GM23248 (cell line): ENCODE measurements around the gene FAM43A. TPM values are rescaled to one million over a fixed set of nuclear protein-coding genes. Genes with fewer than 3 reads are reported as not detected.

ENCODE experiments used
- DNase-seq: peaks from one replicate; pipeline ENCODE4 v3.0.0-alpha.2; 2015
- H2AFZ ChIP-seq: fragments of 200-600 bp; sonication (generic); 2 replicates; pipeline ENCODE4 v1.6.1; 2016; ENCODE audit warnings: antibody characterized with exemption
- H3F3A ChIP-seq: fragments of 200-600 bp; sonication (generic); 2 replicates; pipeline ENCODE4 v1.6.1; 2016; ENCODE audit warnings: mild to moderate bottlenecking, antibody characterized with exemption, mixed run types; ENCODE audit not compliant: insufficient read depth
- H3K27ac ChIP-seq: fragments of 200-600 bp; sonication (generic); 2 replicates; pipeline ENCODE4 v1.5.1; 2016; ENCODE audit warnings: mild to moderate bottlenecking
- H3K27me3 ChIP-seq: fragments of 200-600 bp; sonication (generic); replicated peaks from 2 replicates; pipeline ENCODE4 v1.6.1; 2016; ENCODE audit warnings: mild to moderate bottlenecking; ENCODE audit not compliant: insufficient read depth
- H3K36me3 ChIP-seq: fragments of 200-600 bp; sonication (generic); 2 replicates; pipeline ENCODE4 v1.6.1; 2016; ENCODE audit warnings: low read depth, mild to moderate bottlenecking
- H3K4me1 ChIP-seq: fragments of 200-600 bp; sonication (generic); 2 replicates; pipeline ENCODE4 v1.6.1; 2016; ENCODE audit warnings: mild to moderate bottlenecking; ENCODE audit not compliant: insufficient read depth
- H3K4me2 ChIP-seq: fragments of 200-600 bp; sonication (generic); one replicate; pipeline ENCODE4 v1.6.1; 2016; ENCODE audit warnings: mild to moderate bottlenecking; ENCODE audit not compliant: unreplicated experiment
- H3K4me3 ChIP-seq: fragments of 200-600 bp; sonication (generic); 2 replicates; pipeline ENCODE4 v1.5.1; 2016; ENCODE audit warnings: mild to moderate bottlenecking
- H3K79me2 ChIP-seq: fragments of 200-600 bp; sonication (generic); 2 replicates; pipeline ENCODE4 v1.6.1; 2016; ENCODE audit warnings: mild to moderate bottlenecking; ENCODE audit not compliant: insufficient read depth
- H3K9ac ChIP-seq: fragments of 200-600 bp; sonication (generic); 2 replicates; pipeline ENCODE4 v1.6.1; 2016; ENCODE audit warnings: mild to moderate bottlenecking
- H3K9me2 ChIP-seq: fragments of 200-600 bp; sonication (generic); 2 replicates; pipeline ENCODE4 v1.6.1; 2016; ENCODE audit warnings: mixed run types, mild to moderate bottlenecking, moderate library complexity; ENCODE audit not compliant: insufficient read depth
- H3K9me3 ChIP-seq: fragments of 200-600 bp; sonication (generic); one replicate; pipeline ENCODE4 v1.6.1; 2017; ENCODE audit warnings: low read depth
- H4K20me1 ChIP-seq: fragments of 200-600 bp; sonication (generic); 2 replicates; pipeline ENCODE4 v1.6.0; 2016; ENCODE audit not compliant: insufficient read depth
- EZH2 ChIP-seq: fragments of 200-600 bp; sonication (generic); IDR thresholded peaks from 2 replicates; pipeline ENCODE4 v1.6.1; 2018; ENCODE audit warnings: antibody characterized with exemption, mild to moderate bottlenecking; ENCODE audit not compliant: insufficient read depth, poor library complexity, severe bottlenecking
- EZH2phosphoT487 ChIP-seq: fragments of 200-600 bp; sonication (generic); IDR thresholded peaks from 2 replicates; pipeline ENCODE4 v1.6.1; 2018; ENCODE audit warnings: antibody characterized with exemption, moderate library complexity, mild to moderate bottlenecking, low read depth; ENCODE audit not compliant: insufficient read depth
- WGBS, 2 experiments: methylation state at CpG; one replicate each; pipeline ENCODE4 v1.1.6; 2015 to 2017; ENCODE audit warnings: low lambda C conversion rate in 2 of 2, low coverage in 1 of 2; ENCODE audit errors: missing lambda C conversion rate in 2 of 2; 5-methylcytosine and 5-hydroxymethylcytosine counted together
- in situ Hi-C: fragments of 300-500 bp; cut with MboI; formaldehyde crosslinking; loops from 2 replicates; pipeline ENCODE4 v1.15.0; 2020
- polyA plus RNA-seq: library from polyadenylated mRNA; unstranded; fragments of >200 nt; fragmentation: Nextera tagmentation; extraction: Ambion mirVana; gene quantifications from 2 replicates; pipeline ENCODE4 v1.2.1, GENCODE V29; 2016
- total RNA-seq: library from RNA; depleted of rRNA; stranded (reverse); fragments of >200 nt; shearing (Covaris generic); gene quantifications from 2 replicates; pipeline ENCODE4 v1.2.3, GENCODE V29; 2014

FAM43A gene
- total and polyA plus RNA-seq, 2 experiments from 2014 or later, result 8.0 to 23.0 TPM

DNA sequence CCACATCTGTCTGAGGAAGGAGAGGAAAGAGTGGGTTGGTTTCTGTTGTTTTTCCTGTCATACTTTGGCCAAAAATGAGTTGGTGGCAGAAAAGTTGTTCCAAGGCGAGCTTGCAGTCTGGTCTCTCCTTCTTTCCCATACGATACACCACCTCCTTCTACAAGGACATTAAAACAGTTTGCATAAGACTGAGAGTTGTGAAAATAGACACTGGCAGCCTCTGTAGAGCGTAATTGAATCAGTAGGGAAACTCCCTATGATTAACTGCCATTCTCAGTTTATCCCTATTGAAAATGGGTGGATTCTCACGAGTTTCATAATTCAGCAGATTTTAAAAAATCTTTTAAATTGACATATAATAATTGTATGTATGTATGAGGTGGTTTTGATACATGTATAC is 10.0 kb upstream of the FAM43A start:
- Histone ChIP-seq H3K4me3 (peak overlapping the region; percentile 56), H3K27me3 (no peaks in the 10 kb centered on the region), H3K9me2 (no peaks in the 10 kb centered on the region), H3K4me1 (peaks cover 20% of the 10 kb centered on the region), H3K79me2 (peaks cover 14% of the 10 kb centered on the region), H4K20me1 (no peaks in the 10 kb centered on the region), H3F3A (peaks cover 25% of the 10 kb centered on the region), H3K27ac (peak overlapping the region; percentile 57), H3K36me3 (no peaks in the 10 kb centered on the region), H3K9ac (peak overlapping the region; percentile 58), H2AFZ (peak overlapping the region; percentile 88), H3K9me3 (no peaks in the 10 kb centered on the region), H3K4me2 (peak overlapping the region; percentile 53)
- 34% methylated on average over 4 of the region's 4 CpGs for WGBS, 2 experiments
- in situ Hi-C loops, result no loop called here
- TF ChIP-seq EZH2phosphoT487 (no peak), EZH2 (no peak)
- peak; percentile 38 for DNase-seq

DNA sequence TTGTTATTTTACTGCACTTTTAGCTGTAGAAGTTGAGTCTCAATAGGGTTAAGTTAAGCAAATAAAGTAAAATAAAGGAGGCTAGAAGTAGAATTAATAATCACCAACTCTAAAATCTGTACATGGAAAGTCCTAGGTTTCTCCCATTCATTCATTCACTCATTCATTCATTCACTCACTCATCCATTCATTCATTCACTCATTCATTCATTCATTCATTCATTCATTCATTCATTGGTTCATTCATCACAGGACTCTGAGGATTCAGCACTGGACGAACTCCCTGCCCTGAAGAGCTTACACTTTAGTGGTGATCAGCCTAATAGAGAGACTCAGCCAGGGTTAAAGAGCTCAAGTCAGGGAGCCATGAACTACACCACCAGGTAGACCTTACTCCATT is 9.2 kb upstream of the FAM43A start:
- peaks cover 6% of the 10 kb centered on the region for H3K79me2 ChIP-seq

DNA sequence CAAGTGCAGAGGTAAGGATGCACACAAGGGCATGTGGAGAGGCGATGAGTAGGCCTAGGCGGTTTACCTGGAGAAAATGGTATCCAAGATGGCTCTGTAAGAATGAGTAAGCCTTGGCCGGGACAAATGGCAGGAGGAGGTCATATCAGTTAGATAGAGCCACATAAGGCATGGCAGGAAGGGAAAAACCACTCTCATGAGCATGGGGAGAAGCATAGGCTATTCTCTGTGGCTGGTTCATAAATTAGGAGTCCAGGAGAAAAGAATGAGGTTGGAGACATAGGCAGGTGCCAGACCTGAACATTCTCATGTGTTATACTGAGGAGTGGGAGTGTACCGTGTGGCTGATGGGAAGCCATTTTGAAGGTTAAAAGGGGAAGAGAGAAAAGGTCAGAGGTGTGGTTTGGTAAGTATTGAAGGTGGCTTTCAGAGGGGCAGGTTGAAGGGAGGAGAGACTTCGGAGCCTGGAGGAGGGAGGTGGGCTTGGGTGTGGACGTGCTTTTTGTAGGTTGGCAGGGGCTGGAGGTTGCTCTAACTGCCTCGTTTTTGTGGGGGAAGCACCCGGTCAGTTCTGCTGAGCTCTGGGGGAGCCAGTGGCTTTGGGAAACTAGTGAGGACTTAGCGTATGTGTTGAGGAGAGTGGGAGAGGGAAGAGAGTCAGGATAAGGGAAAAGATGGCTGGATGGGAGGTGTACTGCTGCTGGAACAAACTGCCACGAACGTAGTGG is 4.6 kb upstream of the FAM43A start:
- WGBS, 2 experiments, result 73% methylated on average over 11 of the region's 11 CpGs
- no peaks in the 10 kb centered on the region for H3K9me3 ChIP-seq
- no peaks in the 10 kb centered on the region for H3K9me2 ChIP-seq
- H3K27me3 ChIP-seq, result no peaks in the 10 kb centered on the region
- H3K79me2 ChIP-seq, result no peaks in the 10 kb centered on the region
- H3K4me2 ChIP-seq, result no peak overlapping the region
- no peak overlapping the region for H3K4me3 ChIP-seq
- H4K20me1 ChIP-seq, result no peaks in the 10 kb centered on the region
- DNase-seq, result no peak
- H3K9ac ChIP-seq, result no peak overlapping the region
- TF ChIP-seq EZH2 (no peak), EZH2phosphoT487 (no peak)
- in situ Hi-C loops, result loop anchor here (10.0 kb wide), 1 partner anchor 424 kb away; no protein-coding TSS in a partner anchor
- H2AFZ ChIP-seq, result no peak overlapping the region
- H3F3A ChIP-seq, result peaks cover 3% of the 10 kb centered on the region; the same call in 1 of the 2 replicates
- H3K27ac ChIP-seq, result no peak overlapping the region
- H3K36me3 ChIP-seq, result no peaks in the 10 kb centered on the region
- H3K4me1 ChIP-seq, result peaks cover 12% of the 10 kb centered on the region

More for the DNA sequence above, 9.2 kb upstream of the FAM43A start:
- Histone ChIP-seq H3K9me2 (no peaks in the 10 kb centered on the region), H3F3A (peaks cover 25% of the 10 kb centered on the region), H2AFZ (no peak overlapping the region), H3K9me3 (no peaks in the 10 kb centered on the region), H3K36me3 (no peaks in the 10 kb centered on the region), H3K9ac (no peak overlapping the region), H3K4me1 (peaks cover 13% of the 10 kb centered on the region), H4K20me1 (no peaks in the 10 kb centered on the region), H3K4me2 (no peak overlapping the region), H3K27ac (no peak overlapping the region), H3K4me3 (no peak overlapping the region), H3K27me3 (no peaks in the 10 kb centered on the region)
- no peak for DNase-seq
- 43 to 44% methylated on average over 1 of the region's 1 CpG for WGBS, 2 experiments
- no peak for TF ChIP-seq EZH2
- TF ChIP-seq EZH2phosphoT487, result no peak
- in situ Hi-C loops, result no loop called here

DNA sequence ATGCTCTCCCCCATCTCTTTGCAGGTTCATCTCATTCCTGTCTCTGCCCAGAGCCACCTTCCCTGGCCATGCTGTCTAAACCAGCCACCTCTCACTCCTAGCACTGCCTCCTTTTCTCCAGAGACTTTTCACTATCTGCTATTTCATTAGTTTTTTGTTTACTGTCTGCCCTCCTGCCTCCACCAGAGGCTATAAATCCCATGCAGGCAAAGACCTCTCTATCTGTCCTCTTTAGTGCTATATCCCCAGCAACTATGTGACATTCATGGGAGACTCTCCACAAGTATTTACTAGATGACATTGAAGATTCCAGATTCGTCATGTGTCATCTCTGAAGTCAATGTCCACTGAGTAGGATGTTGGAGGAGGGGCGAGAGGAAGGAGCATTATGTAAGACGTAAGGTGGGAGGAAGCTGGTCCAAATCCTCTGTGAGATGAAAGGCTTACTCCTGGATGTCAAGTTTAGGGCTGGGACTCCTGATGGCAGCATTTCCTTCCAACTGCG is 3.4 kb upstream of the FAM43A start:
- Histone ChIP-seq H3K27me3 (no peaks in the 10 kb centered on the region), H3K4me3 (0 out of 2 replicates have a peak overlapping the region, but pooled peaks have one; percentile 6), H2AFZ (peak overlapping the region; percentile 71), H3K4me1 (peaks cover 12% of the 10 kb centered on the region), H3K79me2 (no peaks in the 10 kb centered on the region), H3K9me3 (no peaks in the 10 kb centered on the region), H3K27ac (no peak overlapping the region), H3K4me2 (peak overlapping the region; percentile 36), H3K9ac (0 out of 2 replicates have a peak overlapping the region, but pooled peaks have one; percentile 8), H3K36me3 (no peaks in the 10 kb centered on the region), H3K9me2 (no peaks in the 10 kb centered on the region), H4K20me1 (no peaks in the 10 kb centered on the region), H3F3A (no peaks in the 10 kb centered on the region; the same call in 1 of the 2 replicates)
- 27 to 31% methylated on average over 4 of the region's 4 CpGs for WGBS, 2 experiments
- in situ Hi-C loops, result loop anchor here (10.0 kb wide), 1 partner anchor 423 kb away; no protein-coding TSS in a partner anchor
- no peak for TF ChIP-seq EZH2
- no peak for TF ChIP-seq EZH2phosphoT487
- no peak for DNase-seq
